IMR-90 (cell line): Measurements from ENCODE around the gene MMP14. TPM values are rescaled to one million over a fixed set of nuclear protein-coding genes. Genes with fewer than 3 reads are reported as not detected.

Experiments
- ATAC-seq: fragments of 200-7000 bp; cut with Tn5 transposase; 2 replicates; pipeline ENCODE4 v1.9.1; 2020; ENCODE audit warnings: low read depth, mild to moderate bottlenecking, moderate library complexity
- BruUV-seq: library from RNA; stranded (reverse); fragments of 400-500 nt; replicated peaks from 2 replicates; lab custom pipeline; 2021; lab: Mats Ljungman, UMichigan
- CTCF ChIA-PET: fragments of 300-600 bp; formaldehyde crosslinking; extraction: SDS; loops from one replicate; lab custom pipeline; 2021; ENCODE audit warnings: antibody characterized with exemption; lab: Yijun Ruan, JAX
- POLR2A ChIA-PET: fragments of 300-600 bp; sonication (Branson Sonifier 250); formaldehyde crosslinking; loops from one replicate; lab custom pipeline; 2022; ENCODE audit warnings: antibody characterized with exemption; ENCODE audit not compliant: unreplicated experiment; lab: Charles Lee
- DNase-seq: peaks from one replicate; pipeline ENCODE4 v3.0.0; 2013
- H2AFZ ChIP-seq: replicated peaks from 2 replicates; pipeline ENCODE3; 2013; ENCODE audit warnings: low read length, mild to moderate bottlenecking; ENCODE audit not compliant: poor library complexity
- H2AK5ac ChIP-seq: 2 replicates; pipeline ENCODE4 v1.6.1; 2013; ENCODE audit warnings: low read depth, low read length, inconsistent platforms
- H2AK9ac ChIP-seq: replicated peaks from 2 replicates; pipeline ENCODE3; 2013; ENCODE audit warnings: mild to moderate bottlenecking, low read depth, low read length, moderate library complexity; ENCODE audit not compliant: poor library complexity
- H2BK120ac ChIP-seq: 2 replicates; pipeline ENCODE4 v1.6.1; 2013; ENCODE audit warnings: low read depth, low read length, inconsistent platforms
- H2BK15ac ChIP-seq: 3 replicates; pipeline ENCODE4 v1.6.1; 2013; ENCODE audit warnings: low read depth, low read length, inconsistent platforms
- H2BK20ac ChIP-seq: 2 replicates; pipeline ENCODE4 v1.6.1; 2013; ENCODE audit warnings: low read depth, mild to moderate bottlenecking, inconsistent platforms, low read length, moderate library complexity
- H2BK5ac ChIP-seq: 2 replicates; pipeline ENCODE4 v1.6.1; 2013; ENCODE audit warnings: mild to moderate bottlenecking, low read depth, low read length, inconsistent platforms; ENCODE audit not compliant: poor library complexity, severe bottlenecking
- H3K14ac ChIP-seq: replicated peaks from 2 replicates; pipeline ENCODE4 v1.6.1; 2013; ENCODE audit warnings: low read depth, low read length, inconsistent platforms
- H3K18ac ChIP-seq: 2 replicates; pipeline ENCODE4 v1.6.1; 2013; ENCODE audit warnings: low read depth, low read length, control low read depth
- H3K23ac ChIP-seq: 2 replicates; pipeline ENCODE4 v1.6.1; 2013; ENCODE audit warnings: low read depth, low read length, inconsistent platforms
- H3K27ac ChIP-seq: 2 replicates; pipeline ENCODE4 v1.5.1; 2013; ENCODE audit warnings: mild to moderate bottlenecking, control low read depth, low read length; ENCODE audit not compliant: insufficient read depth
- H3K27me3 ChIP-seq: 2 replicates; pipeline ENCODE4 v1.6.1; 2013; ENCODE audit warnings: low read length; ENCODE audit not compliant: control insufficient read depth, insufficient read depth
- H3K36me3 ChIP-seq: 2 replicates; pipeline ENCODE4 v1.6.1; 2013; ENCODE audit warnings: low read length, mixed read lengths; ENCODE audit not compliant: control insufficient read depth, insufficient read depth
- H3K4ac ChIP-seq: 2 replicates; pipeline ENCODE4 v1.6.1; 2013; ENCODE audit warnings: low read depth, low read length, inconsistent platforms
- H3K4me1 ChIP-seq: 2 replicates; pipeline ENCODE4 v1.6.1; 2013; ENCODE audit warnings: low read length, mixed read lengths; ENCODE audit not compliant: control insufficient read depth, insufficient read depth
- H3K4me2 ChIP-seq: 2 replicates; pipeline ENCODE4 v1.6.1; 2013; ENCODE audit warnings: low read depth, mild to moderate bottlenecking, control low read depth, low read length, moderate library complexity
- H3K4me3 ChIP-seq: 2 replicates; pipeline ENCODE4 v1.5.1; 2013; ENCODE audit warnings: low read depth, mild to moderate bottlenecking, control low read depth, low read length, moderate library complexity; ENCODE audit not compliant: insufficient read depth
- H3K56ac ChIP-seq: 2 replicates; pipeline ENCODE4 v1.6.1; 2013; ENCODE audit warnings: low read length, inconsistent platforms; ENCODE audit not compliant: insufficient read depth; ENCODE audit errors: extremely low read depth
- H3K79me1 ChIP-seq, 2 experiments: 2 replicates each; pipeline ENCODE4 v1.6.1; 2013; ENCODE audit warnings: low read length in 2 of 2, inconsistent platforms in 1 of 2, low read depth in 1 of 2
- H3K9ac ChIP-seq: 2 replicates; pipeline ENCODE4 v1.6.1; 2013; ENCODE audit warnings: low read depth, low read length, control low read depth
- H3K9me1 ChIP-seq: 2 replicates; pipeline ENCODE4 v1.6.1; 2013; ENCODE audit warnings: low read length, inconsistent platforms; ENCODE audit not compliant: insufficient read depth
- H3K9me3 ChIP-seq: 2 replicates; pipeline ENCODE4 v1.6.1; 2013; ENCODE audit warnings: low read length; ENCODE audit not compliant: control insufficient read depth, insufficient read depth
- H4K20me1 ChIP-seq: 2 replicates; pipeline ENCODE4 v1.6.1; 2013; ENCODE audit warnings: low read length, inconsistent platforms; ENCODE audit not compliant: insufficient read depth
- H4K5ac ChIP-seq: 2 replicates; pipeline ENCODE4 v1.6.1; 2013; ENCODE audit warnings: mild to moderate bottlenecking, low read depth, low read length, control low read depth
- H4K8ac ChIP-seq, 2 experiments: 2 replicates each; pipeline ENCODE4 v1.6.1; 2013; ENCODE audit warnings: low read depth in 2 of 2, low read length in 2 of 2, control low read depth in 1 of 2, inconsistent platforms in 1 of 2
- H4K91ac ChIP-seq: 2 replicates; pipeline ENCODE4 v1.6.1; 2013; ENCODE audit warnings: low read depth, low read length, inconsistent platforms; ENCODE audit not compliant: insufficient read depth
- BHLHE40 ChIP-seq: fragments of 150-350 bp; IDR thresholded peaks from 2 replicates; pipeline ENCODE4 v1.6.1; 2016; ENCODE audit warnings: mild to moderate bottlenecking, low read depth, low read length
- CEBPB ChIP-seq: IDR thresholded peaks from 2 replicates; pipeline ENCODE4 v1.6.1; 2012; ENCODE audit warnings: low read depth, low read length, improper control_type of control experiment
- CTCF ChIP-seq: conservative IDR thresholded peaks from 2 replicates; pipeline ENCODE4 v1.5.1; 2012; ENCODE audit warnings: mild to moderate bottlenecking, low read depth, low read length, improper control_type of control experiment
- FOS ChIP-seq: fragments of 150-350 bp; IDR thresholded peaks from 2 replicates; pipeline ENCODE4 v1.6.1; 2016; ENCODE audit warnings: low read depth, low read length
- MAFK ChIP-seq: IDR thresholded peaks from 2 replicates; pipeline ENCODE4 v1.6.1; 2012; ENCODE audit warnings: low read depth, low read length, improper control_type of control experiment
- MAZ ChIP-seq: IDR thresholded peaks from 2 replicates; pipeline ENCODE4 v1.6.1; 2012; ENCODE audit warnings: low read depth, mild to moderate bottlenecking, low read length, improper control_type of control experiment, moderate library complexity, borderline replicate concordance
- MXI1 ChIP-seq: IDR thresholded peaks from 2 replicates; pipeline ENCODE4 v1.6.1; 2012; ENCODE audit warnings: low read depth, mild to moderate bottlenecking, low read length, moderate library complexity, borderline replicate concordance
- NFE2L2 ChIP-seq: fragments of 150-350 bp; IDR thresholded peaks from 2 replicates; pipeline ENCODE4 v1.6.1; 2016; ENCODE audit warnings: low read depth, mild to moderate bottlenecking, low read length
- POLR2A ChIP-seq: IDR thresholded peaks from 2 replicates; pipeline ENCODE4 v1.6.1; 2012; ENCODE audit warnings: mild to moderate bottlenecking, low read depth, low read length
- RAD21 ChIP-seq: IDR thresholded peaks from 2 replicates; pipeline ENCODE4 v1.6.1; 2012; ENCODE audit warnings: low read length, improper control_type of control experiment
- RCOR1 ChIP-seq: IDR thresholded peaks from 2 replicates; pipeline ENCODE4 v1.6.1; 2012; ENCODE audit warnings: mild to moderate bottlenecking, low read length, improper control_type of control experiment; ENCODE audit not compliant: insufficient replicate concordance
- SMC3 ChIP-seq: fragments of 150-350 bp; IDR thresholded peaks from 2 replicates; pipeline ENCODE4 v1.6.1; 2016; ENCODE audit warnings: low read depth, mild to moderate bottlenecking, antibody characterized with exemption, low read length, moderate library complexity
- WGBS, 2 experiments: methylation state at CpG; one replicate each; pipeline versions ENCODE4 v1.1.5 to v1.1.7; 2013; ENCODE audit warnings: missing lambda C conversion rate in 2 of 2; ENCODE audit not compliant: insufficient read length in 1 of 2; ENCODE audit errors: extremely low coverage in 2 of 2; 5-methylcytosine and 5-hydroxymethylcytosine counted together
- dilution Hi-C: fragments of 300-500 bp; cut with HindIII; formaldehyde crosslinking; loops from one replicate; pipeline ENCODE4 v1.14.3; 2018; ENCODE audit warnings: low sequenced_read_pairs; ENCODE audit not compliant: unreplicated experiment
- in situ Hi-C: fragments of 300-500 bp; cut with MboI; formaldehyde crosslinking; loops from 3 replicates; pipeline ENCODE4 v1.14.3; 2019; ENCODE audit warnings: low sequenced_read_pairs, inconsistent platforms, mixed read lengths
- intact Hi-C: fragments of 100-400 bp; cut with micrococcal nuclease; formaldehyde crosslinking; loops from 2 replicates; pipeline ENCODE4 v1.10.0; 2022
- polyA plus RNA-seq, 3 experiments: library from polyadenylated mRNA; depleted of rRNA; stranded (reverse); fragments of >200 nt; gene quantifications; 2 replicates each; pipeline ENCODE4 v1.2.3, GENCODE V29; 2012; ENCODE audit warnings: low replicate concordance in 1 of 3
- total RNA-seq: library from RNA; depleted of rRNA; stranded (reverse); fragments of >200 nt; gene quantifications from 2 replicates; pipeline ENCODE4 v1.2.3, GENCODE V29; 2012
- TF ChIP-seq, protein P1 (sequence below): fragments of 150-350 bp; IDR thresholded peaks from 2 replicates; pipeline ENCODE4 v1.6.1; 2016; ENCODE audit warnings: low read depth, mild to moderate bottlenecking, low read length, moderate library complexity, borderline replicate concordance

MMP14 gene
- total and polyA plus RNA-seq, 2 of the 4 experiments (the other 2 are of a cell fraction) = 156 to 315 TPM

- Histone ChIP-seq H3K56ac (peak within 1 kb of the TSS; percentile 83), H2AFZ (peak within 1 kb of the TSS; percentile 93), H3K4me3 (peak within 1 kb of the TSS; percentile 95), H3K14ac (peak within 1 kb of the TSS; percentile 99), H3K79me1 (peaks cover 14 to 30% of the 10 kb centered on the region in 2 experiments), H2AK9ac (peak within 1 kb of the TSS; percentile 96), H4K91ac (peak within 1 kb of the TSS; percentile 99), H3K27me3 (no peaks in the 10 kb centered on the region), H3K9me1 (0 out of 2 replicates have a peak, but pooled peaks cover 4% of the 10 kb centered on the region), H2BK120ac (peak within 1 kb of the TSS; percentile 95), H3K4ac (peak within 1 kb of the TSS; percentile 98), H2BK15ac (peak within 1 kb of the TSS; percentile 98; the same call in 2 of the 3 replicates), H2AK5ac (peak within 1 kb of the TSS; percentile 55), H3K9ac (peak within 1 kb of the TSS; percentile 84), H3K27ac (peak within 1 kb of the TSS; percentile 82), H3K4me1 (peaks cover 6% of the 10 kb centered on the region), H4K8ac (peak within 1 kb of the TSS; percentile 100), H4K20me1 (no peaks in the 10 kb centered on the region), H3K36me3 (peaks cover 6% of the 10 kb centered on the region; the same call in 1 of the 2 replicates), H3K4me2 (peak within 1 kb of the TSS; percentile 97), H2BK20ac (peak within 1 kb of the TSS; percentile 97), H3K18ac (peak within 1 kb of the TSS; percentile 100), H2BK5ac (peak within 1 kb of the TSS; percentile 91), H4K5ac (peak within 1 kb of the TSS; percentile 100), H3K23ac (peak within 1 kb of the TSS; percentile 95), H3K9me3 (no peaks in the 10 kb centered on the region)
- ATAC-seq (peak; percentile 97), DNase-seq (peak; percentile 87)
- 0% methylated on average over 6 of the region's 41 CpGs; no CpG with 5 or more reads in 1 of the 2 experiments for WGBS, 2 experiments
- BruUV-seq = no TSS peak
- in situ Hi-C loops = no loop called here
- dilution Hi-C loops = no loop called here
- CTCF ChIA-PET = interaction anchor here (0.6 to 2.1 kb wide), 5 partner anchors 18 to 258 kb away, joined by 3 to 12 read pairs (median 5); no protein-coding TSS in a partner anchor
- intact Hi-C loops = no loop called here
- POLR2A ChIA-PET = interaction anchor here (0.6 to 1.0 kb wide), 4 partner anchors 11 to 163 kb away, joined by 3 read pairs; no protein-coding TSS in a partner anchor
- TF ChIP-seq BHLHE40 (no peak), RCOR1 (no peak), MAZ (no peak), MXI1 (peak; percentile 89), CEBPB (no peak), CTCF (no peak), MAFK (no peak), SMC3 (0 out of 2 replicates have a peak, but pooled peaks have one; percentile 12), RAD21 (no peak), FOS (no peak), NFE2L2 (no peak), POLR2A (peak; percentile 85)
- TF ChIP-seq, protein P1, sequence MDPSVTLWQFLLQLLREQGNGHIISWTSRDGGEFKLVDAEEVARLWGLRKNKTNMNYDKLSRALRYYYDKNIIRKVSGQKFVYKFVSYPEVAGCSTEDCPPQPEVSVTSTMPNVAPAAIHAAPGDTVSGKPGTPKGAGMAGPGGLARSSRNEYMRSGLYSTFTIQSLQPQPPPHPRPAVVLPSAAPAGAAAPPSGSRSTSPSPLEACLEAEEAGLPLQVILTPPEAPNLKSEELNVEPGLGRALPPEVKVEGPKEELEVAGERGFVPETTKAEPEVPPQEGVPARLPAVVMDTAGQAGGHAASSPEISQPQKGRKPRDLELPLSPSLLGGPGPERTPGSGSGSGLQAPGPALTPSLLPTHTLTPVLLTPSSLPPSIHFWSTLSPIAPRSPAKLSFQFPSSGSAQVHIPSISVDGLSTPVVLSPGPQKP = no peak
Measured at GRCh38 chr14:22829661-22830442, 6.5 kb upstream of the MMP14 start, which contains the start of gene MRPL52. TSS of gene MRPL52 (plus strand) at chr14:22829887. CDS start at chr14:22829913, 26 bp downstream.
